ENCODE data around the gene NONO.
"Not testable (repeated sequence)": the region's sequence is repeated elsewhere in the genome, so short reads cannot be mapped to it uniquely, and the experiment has no call there.

DNA sequence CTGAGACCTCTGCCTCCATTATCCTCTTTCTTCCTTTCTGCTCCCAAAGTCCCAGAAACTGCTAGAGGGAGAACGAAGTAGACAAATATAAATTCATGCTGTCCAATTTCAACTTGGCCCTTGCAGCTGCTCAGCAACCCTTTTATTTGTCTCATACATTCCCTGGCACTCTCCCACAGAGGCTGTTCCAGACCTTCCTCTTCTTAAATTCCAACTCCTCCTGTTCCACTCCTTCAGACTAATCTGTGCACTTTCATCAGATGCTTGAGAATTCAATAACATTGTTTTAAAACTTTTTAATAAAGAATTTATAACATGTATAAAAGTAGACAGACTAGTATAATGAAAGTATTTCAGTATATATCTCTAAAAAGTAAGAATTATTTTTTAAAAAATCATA, 33.5 kb downstream of the NONO start:
- TF ChIP-seq, protein P1, sequence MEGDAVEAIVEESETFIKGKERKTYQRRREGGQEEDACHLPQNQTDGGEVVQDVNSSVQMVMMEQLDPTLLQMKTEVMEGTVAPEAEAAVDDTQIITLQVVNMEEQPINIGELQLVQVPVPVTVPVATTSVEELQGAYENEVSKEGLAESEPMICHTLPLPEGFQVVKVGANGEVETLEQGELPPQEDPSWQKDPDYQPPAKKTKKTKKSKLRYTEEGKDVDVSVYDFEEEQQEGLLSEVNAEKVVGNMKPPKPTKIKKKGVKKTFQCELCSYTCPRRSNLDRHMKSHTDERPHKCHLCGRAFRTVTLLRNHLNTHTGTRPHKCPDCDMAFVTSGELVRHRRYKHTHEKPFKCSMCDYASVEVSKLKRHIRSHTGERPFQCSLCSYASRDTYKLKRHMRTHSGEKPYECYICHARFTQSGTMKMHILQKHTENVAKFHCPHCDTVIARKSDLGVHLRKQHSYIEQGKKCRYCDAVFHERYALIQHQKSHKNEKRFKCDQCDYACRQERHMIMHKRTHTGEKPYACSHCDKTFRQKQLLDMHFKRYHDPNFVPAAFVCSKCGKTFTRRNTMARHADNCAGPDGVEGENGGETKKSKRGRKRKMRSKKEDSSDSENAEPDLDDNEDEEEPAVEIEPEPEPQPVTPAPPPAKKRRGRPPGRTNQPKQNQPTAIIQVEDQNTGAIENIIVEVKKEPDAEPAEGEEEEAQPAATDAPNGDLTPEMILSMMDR (IDR thresholded peaks at IDR 0.05) = not testable (repeated sequence)
- not testable (repeated sequence) for TF ChIP-seq POLR2A (IDR thresholded peaks at IDR 0.05)

Data from thyroid gland (tissue), 4 donors.